Astrocyte of the spinal cord (primary cell): ENCODE measurements around the gene ZNF541.
A peak's percentile ranks its signal among the peaks of the same experiment; 100 is the strongest.
"Not testable (repeated sequence)": the region's sequence is repeated elsewhere in the genome, so short reads cannot be mapped to it uniquely, and the experiment has no call there.

ENCODE experiments used
- DNase-seq: peaks from one replicate; pipeline ENCODE4 v3.0.0; 2011; ENCODE audit warnings: low read depth, low spot score
- H3K4me3 ChIP-seq: 2 replicates; pipeline ENCODE4 v1.5.1; 2011; ENCODE audit warnings: low read depth, mild to moderate bottlenecking, low read length, moderate library complexity
- CTCF ChIP-seq: IDR thresholded peaks from 2 replicates; pipeline ENCODE4 v1.5.1; 2012; ENCODE audit warnings: low read depth, mild to moderate bottlenecking, low read length, inconsistent platforms
- in situ Hi-C: cut with HindIII; loops from 2 replicates; pipeline ENCODE4 v1.10.0; 2017; ENCODE audit warnings: low sequenced_read_pairs

Gene ZNF541

GRCh38 chr19:47598407-47599349 lies 25.7 kb upstream of the ZNF541 start:
- no peak for TF ChIP-seq CTCF
- H3K4me3 ChIP-seq: peak overlapping the region; percentile 40
- peak; percentile 97 for DNase-seq
- in situ Hi-C loops: no loop called here

- no peak for DNase-seq
Measured at GRCh38 chr19:47595944-47596343, 23.0 kb upstream of the ZNF541 start.

DNA sequence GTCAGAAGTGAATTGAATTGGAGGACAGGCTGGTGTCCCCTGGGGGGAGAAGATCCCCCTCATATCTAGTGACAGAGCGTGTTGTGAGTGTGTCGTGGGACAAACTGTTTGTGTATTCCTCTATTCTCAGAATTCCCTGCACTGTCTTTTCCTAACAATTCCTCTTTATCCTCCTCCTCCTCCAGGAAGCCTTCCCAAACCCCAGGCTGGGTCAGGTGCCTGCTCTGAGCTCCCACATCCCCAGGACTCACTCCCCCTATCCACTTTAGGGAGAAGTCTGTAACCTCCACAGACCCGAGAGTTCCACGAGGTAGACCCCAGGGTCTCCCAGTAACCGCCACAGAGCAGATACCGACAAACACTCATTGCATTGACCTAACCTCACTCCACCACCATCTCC lies 20.9 kb upstream of the ZNF541 start:
- TF ChIP-seq CTCF: no peak
- H3K4me3 ChIP-seq: no peak overlapping the region
- no peak for DNase-seq
- in situ Hi-C loops: no loop called here

More at GRCh38 chr19:47595944-47596343, 23.0 kb upstream of the ZNF541 start:
- no peak overlapping the region for H3K4me3 ChIP-seq
- in situ Hi-C loops: no loop called here
- TF ChIP-seq CTCF: no peak

GRCh38 chr19:47589824-47590223 lies 16.9 kb upstream of the ZNF541 start:
- DNase-seq: no peak
- in situ Hi-C loops: no loop called here
- TF ChIP-seq CTCF: no peak
- H3K4me3 ChIP-seq: no peak overlapping the region

DNA sequence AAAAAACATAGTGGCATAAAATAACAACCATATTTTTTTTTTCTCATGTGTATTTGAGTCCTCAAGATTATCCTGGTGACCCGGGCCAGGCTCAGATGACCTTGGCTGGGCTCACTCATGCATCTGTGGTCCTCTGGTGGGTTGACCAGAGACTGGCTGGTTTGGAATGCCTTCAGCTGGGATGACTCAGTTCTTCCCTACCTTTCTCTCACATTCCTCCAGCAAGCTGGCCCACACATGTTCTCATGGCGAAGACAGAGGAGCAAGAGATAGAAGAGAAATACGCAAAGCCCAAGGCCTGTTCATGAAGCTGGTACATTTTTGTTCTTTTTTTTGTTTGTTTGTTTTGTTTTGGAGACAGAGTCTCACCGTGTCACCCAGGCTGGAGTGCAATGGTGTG lies 14.3 kb upstream of the ZNF541 start:
- H3K4me3 ChIP-seq: no peak overlapping the region
- DNase-seq: no peak
- TF ChIP-seq CTCF: no peak
- in situ Hi-C loops: no loop called here

DNA sequence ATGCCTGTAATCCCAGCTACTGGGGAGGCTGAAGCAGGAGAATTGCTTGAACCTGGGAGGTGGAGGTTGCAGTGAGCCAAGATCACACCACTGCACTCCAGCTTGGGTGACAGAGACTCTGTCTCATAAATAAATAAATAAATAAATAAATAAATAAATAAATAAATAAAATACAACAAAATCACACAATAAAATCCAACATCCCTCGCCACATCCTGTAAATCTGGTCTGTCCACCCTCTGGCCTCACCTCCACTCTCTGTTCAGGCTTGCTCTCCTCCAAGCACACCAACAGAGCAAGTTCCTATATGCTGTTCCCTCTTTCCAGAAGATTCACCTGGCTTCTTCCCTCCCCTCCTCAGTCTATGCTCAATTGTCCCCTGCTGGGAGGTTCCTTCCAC lies 10.2 kb upstream of the ZNF541 start:
- DNase-seq, in situ Hi-C loops, H3K4me3 ChIP-seq: not testable (repeated sequence)

- in situ Hi-C loops: no loop called here
- TF ChIP-seq CTCF: no peak
- no peak overlapping the region for H3K4me3 ChIP-seq
- DNase-seq: peak; percentile 22
Measured at GRCh38 chr19:47582320-47582909, 9.5 kb upstream of the ZNF541 start.
